Inferior parietal cortex (tissue), 1 donor: ENCODE measurements around the gene ACTMAP.

Experiments used
- DNase-seq: peaks from one replicate; pipeline ENCODE4 v3.0.0-alpha.2; 2016; ENCODE audit errors: extremely low spot score

Gene ACTMAP

DNA sequence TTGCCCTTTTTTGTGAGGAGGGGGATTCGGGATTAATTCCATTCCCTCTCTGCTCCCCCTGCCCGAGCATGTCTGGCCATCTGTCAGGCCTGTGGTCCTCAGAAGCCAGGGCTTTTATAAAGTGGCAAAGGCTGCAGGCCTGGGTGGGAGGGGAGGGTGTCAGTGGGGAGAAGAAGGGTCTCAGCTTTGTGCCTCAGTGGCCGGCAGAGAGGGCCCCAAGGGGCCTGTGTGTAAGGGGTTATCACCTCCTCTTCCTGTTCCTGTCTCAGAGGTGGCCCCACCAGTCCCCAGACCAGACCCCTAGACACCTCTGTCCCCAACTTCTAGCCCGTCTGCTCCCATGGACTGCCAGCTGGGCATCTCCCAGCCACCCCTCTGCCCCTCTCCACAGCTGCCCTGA lies 56.4 kb downstream of the ACTMAP start:
- DNase-seq, result no peak

DNA sequence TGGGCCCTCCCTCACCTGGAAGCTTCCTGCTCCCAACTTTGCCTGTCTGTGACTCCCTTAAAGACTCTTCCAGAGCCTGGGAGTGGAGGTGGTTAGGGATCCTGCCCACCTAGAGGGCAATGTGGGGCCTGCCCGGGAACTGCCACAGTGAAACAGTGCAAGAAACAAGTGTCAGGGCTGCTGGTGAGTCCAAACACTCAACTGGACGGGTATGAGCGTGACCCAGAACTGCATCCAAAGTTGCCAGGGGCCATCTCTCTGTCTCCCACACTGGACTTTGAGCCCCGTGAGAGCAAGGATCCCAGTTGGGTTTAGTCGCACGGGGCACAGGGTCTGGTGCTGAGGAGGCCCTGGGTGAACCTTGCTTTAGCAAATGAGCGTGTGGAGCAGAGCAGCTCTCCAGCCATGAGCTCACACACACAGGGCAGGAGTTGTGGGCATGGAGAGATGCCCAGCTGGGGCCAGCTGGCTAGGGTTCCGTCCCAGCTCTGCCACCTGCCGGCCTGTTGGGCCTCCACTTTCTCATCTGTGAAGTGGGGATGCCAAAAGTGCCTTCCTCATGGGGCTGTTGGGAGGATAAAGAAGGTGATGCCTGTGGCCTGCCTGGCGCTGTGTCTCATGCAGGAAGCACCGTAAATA lies 57.0 kb downstream of the ACTMAP start:
- DNase-seq, result no peak

DNA sequence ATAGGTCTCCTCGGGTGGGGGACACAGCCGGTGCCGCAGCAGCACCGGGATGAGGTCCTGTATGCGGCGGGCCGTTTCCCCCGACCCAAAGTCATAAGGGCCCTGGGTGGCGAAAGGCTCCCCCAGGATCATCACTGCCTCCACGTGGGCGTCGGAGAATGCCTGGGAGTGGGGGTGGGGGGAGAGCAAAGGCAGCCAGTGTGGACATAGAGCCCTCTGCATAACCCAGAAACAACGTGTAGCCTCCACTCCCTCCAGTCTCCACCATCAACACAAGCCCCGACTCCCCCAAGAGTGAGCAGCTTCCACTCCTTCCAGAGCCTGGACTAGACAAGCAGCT lies 58.1 kb downstream of the ACTMAP start:
- DNase-seq, result no peak

DNA sequence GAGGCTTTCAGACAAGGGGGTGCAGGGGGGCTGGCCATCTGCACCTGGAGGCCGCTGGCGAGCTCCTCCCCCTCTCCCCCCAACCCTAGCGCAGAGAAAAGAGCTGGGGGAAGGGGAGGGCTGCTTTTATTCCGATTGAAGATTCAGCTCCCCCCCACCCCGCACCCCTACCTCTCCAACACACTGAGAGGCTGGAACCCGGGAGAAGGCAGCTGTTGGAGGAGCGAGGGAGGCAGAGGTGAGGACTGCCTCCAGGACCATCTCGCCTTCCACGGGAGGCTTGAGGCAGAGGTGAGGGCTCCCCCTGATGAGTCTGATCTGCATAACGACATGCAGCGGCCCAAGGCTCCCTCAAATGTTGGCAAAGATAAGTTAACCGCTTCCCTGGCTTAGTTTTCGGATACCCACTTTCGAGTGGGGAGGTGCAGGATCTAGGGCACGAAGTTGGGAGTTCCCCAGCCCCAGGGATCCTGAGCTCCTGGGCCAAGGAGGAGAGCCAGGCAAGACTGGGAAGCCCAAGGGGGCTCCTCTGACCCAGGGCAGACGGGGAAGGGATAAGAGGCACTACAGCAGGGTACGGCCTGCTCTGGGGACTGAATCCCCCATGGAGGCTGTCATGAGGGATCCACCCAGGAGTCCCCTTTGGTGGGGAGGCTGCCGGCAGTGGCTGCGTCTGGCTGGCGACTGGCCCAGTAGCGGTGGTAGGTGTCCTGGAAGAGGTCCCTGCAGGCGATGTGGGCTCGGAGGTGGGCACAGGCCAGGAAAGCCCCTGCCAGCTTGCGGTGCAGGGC lies 58.7 kb downstream of the ACTMAP start:
- no peak for DNase-seq
